ENCODE data around the gene HNRNPH1. TPM values are rescaled to one million over a fixed set of nuclear protein-coding genes. Genes with fewer than 3 reads are reported as not detected.
A peak's percentile ranks its signal among the peaks of the same experiment; 100 is the strongest.

HNRNPH1 gene
- total and polyA plus RNA-seq, 2 of the 13 experiments (the other 11 are each of a cell fraction or from before 2014, with no cell fraction given), result 382 to 1,064 TPM

- BruUV-seq (replicated peaks), result no TSS peak
- H4K20me1 ChIP-seq (ENCODE audit: insufficient read depth, low read length), result no peaks in the 10 kb centered on the region; the same call in 1 of the 2 replicates
These were observed 18.2 kb downstream of the HNRNPH1 start for GRCh38 chr5:179605026-179605833.

More at GRCh38 chr5:179605026-179605833, 18.2 kb downstream of the HNRNPH1 start:
- Histone ChIP-seq H3K79me2 (ENCODE audit: insufficient read depth, low read length) (no peaks in the 10 kb centered on the region), H3K4me2 (ENCODE audit: low read depth, low read length) (no peak overlapping the region), H2AFZ (ENCODE audit: low read length) (no peak overlapping the region), H3K4me3 (replicated peaks in 1 of 3; ENCODE audit: insufficient read depth in 1 of 3, low read depth in 2 of 3, low read length in 3 of 3) (no peak overlapping the region), H3K27me3 (ENCODE audit: control insufficient read depth in 1 of 2, insufficient read depth in 2 of 2, low read length in 2 of 2) (no peaks in the 10 kb centered on the region), H3K9me3 (ENCODE audit: low read length) (no peaks in the 10 kb centered on the region), H3K4me1 (ENCODE audit: insufficient read depth, low read length) (no peaks in the 10 kb centered on the region), H3K27ac (ENCODE audit: extremely low read length, insufficient read depth, low read length) (no peak overlapping the region), H3K36me3 (replicated peaks in 1 of 2; ENCODE audit: control insufficient read depth in 1 of 2, insufficient read depth in 2 of 2, low read length in 2 of 2) (peaks cover 12 to 61% of the 10 kb centered on the region in 2 experiments), H3K9ac (ENCODE audit: insufficient read depth, low read depth, low read length) (no peak overlapping the region)
- in situ Hi-C loops (cut with HindIII; ENCODE audit: extremely low pct_ligation_motif_present, low pct_unique_long_range_greater_than_20kb), result no loop called here
- ATAC-seq (peak; percentile 0; the same call in 1 of the 3 replicates), DNase-seq (ENCODE audit: low spot score) (no peak), FAIRE-seq (no peak)
- TF ChIP-seq ZNF121 (CRISPR knock-in tag; IDR thresholded peaks at IDR 0.05), result peak; percentile 93
- TF ChIP-seq ELF4 (CRISPR knock-in tag; IDR thresholded peaks at IDR 0.05; ENCODE audit: borderline replicate concordance), result no peak
- TF ChIP-seq, protein P1, sequence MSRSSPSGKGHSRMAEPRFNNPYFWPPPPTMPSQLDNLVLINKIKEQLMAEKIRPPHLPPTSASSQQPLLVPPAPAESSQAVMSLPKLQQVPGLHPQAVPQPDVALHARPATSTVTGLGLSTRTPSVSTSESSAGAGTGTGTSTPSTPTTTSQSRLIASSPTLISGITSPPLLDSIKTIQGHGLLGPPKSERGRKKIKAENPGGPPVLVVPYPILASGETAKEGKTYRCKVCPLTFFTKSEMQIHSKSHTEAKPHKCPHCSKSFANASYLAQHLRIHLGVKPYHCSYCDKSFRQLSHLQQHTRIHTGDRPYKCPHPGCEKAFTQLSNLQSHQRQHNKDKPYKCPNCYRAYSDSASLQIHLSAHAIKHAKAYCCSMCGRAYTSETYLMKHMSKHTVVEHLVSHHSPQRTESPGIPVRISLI (CRISPR knock-in tag; IDR thresholded peaks at IDR 0.05; ENCODE audit: borderline replicate concordance), result 0 out of 2 replicates have a peak, but pooled peaks have one; percentile 35
- TF ChIP-seq ZNF572 (CRISPR knock-in tag; IDR thresholded peaks at IDR 0.05), result no peak
- no peak for TF ChIP-seq ZNF543 (CRISPR knock-in tag; IDR thresholded peaks at IDR 0.05)
- TF ChIP-seq MXD1 (CRISPR knock-in tag; IDR thresholded peaks at IDR 0.05), result no peak
- TF ChIP-seq ZNF850 (CRISPR knock-in tag; conservative IDR thresholded peaks at IDR 0.05), result no peak
- no peak for TF ChIP-seq ZSCAN20 (CRISPR knock-in tag; IDR thresholded peaks at IDR 0.05; ENCODE audit: borderline replicate concordance)
- TF ChIP-seq, protein P2, sequence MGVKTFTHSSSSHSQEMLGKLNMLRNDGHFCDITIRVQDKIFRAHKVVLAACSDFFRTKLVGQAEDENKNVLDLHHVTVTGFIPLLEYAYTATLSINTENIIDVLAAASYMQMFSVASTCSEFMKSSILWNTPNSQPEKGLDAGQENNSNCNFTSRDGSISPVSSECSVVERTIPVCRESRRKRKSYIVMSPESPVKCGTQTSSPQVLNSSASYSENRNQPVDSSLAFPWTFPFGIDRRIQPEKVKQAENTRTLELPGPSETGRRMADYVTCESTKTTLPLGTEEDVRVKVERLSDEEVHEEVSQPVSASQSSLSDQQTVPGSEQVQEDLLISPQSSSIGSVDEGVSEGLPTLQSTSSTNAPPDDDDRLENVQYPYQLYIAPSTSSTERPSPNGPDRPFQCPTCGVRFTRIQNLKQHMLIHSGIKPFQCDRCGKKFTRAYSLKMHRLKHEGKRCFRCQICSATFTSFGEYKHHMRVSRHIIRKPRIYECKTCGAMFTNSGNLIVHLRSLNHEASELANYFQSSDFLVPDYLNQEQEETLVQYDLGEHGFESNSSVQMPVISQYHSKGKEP (CRISPR knock-in tag; IDR thresholded peaks at IDR 0.05), result no peak
- TF ChIP-seq RELA (CRISPR knock-in tag; IDR thresholded peaks at IDR 0.05), result no peak
- TF ChIP-seq ESRRA (CRISPR knock-in tag; IDR thresholded peaks at IDR 0.05; ENCODE audit: low read depth), result no peak
- TF ChIP-seq AHR (CRISPR knock-in tag; IDR thresholded peaks at IDR 0.05), result no peak
- TF ChIP-seq ETV6 (CRISPR knock-in tag; conservative IDR thresholded peaks at IDR 0.05), result no peak
- TF ChIP-seq EED (CRISPR knock-in tag; IDR thresholded peaks at IDR 0.05), result no peak
- TF ChIP-seq ZNF136 (CRISPR knock-in tag; IDR thresholded peaks at IDR 0.05; ENCODE audit: low read depth), result no peak
- TF ChIP-seq POLR2AphosphoS2 (IDR thresholded peaks at IDR 0.05; ENCODE audit: low read depth, low read length), result peak; percentile 53
- no peak for TF ChIP-seq FOXO1 (CRISPR knock-in tag; IDR thresholded peaks at IDR 0.05)
- ChIA-PET CTCF (ENCODE audit: low intra/inter-chr PET ratio, low total read pairs) (no interaction called here), POLR2A (interaction anchor here (1.6 to 2.7 kb wide), 2 partner anchors 18 to 55 kb away, joined by 3 to 9 read pairs; partner anchors contain the start of genes HNRNPH1 and RUFY1)
- intact Hi-C loops (cut with micrococcal nuclease; ENCODE audit: unreplicated experiment), result no loop called here
- WGBS (ENCODE audit: low lambda C conversion rate), result 85% methylated on average over 10 of the region's 10 CpGs

Data from HepG2 (cell line).